Endodermal cell (in vitro differentiated cells): Measurements from ENCODE around the gene TCF4. TPM values are rescaled to one million over a fixed set of nuclear protein-coding genes. Genes with fewer than 3 reads are reported as not detected.

ENCODE experiments used
- DNase-seq: peaks from one replicate; pipeline ENCODE4 v3.0.0-alpha.2; 2017
- H3K27ac ChIP-seq: 2 replicates; pipeline ENCODE4 v1.5.1; 2013; ENCODE audit warnings: mild to moderate bottlenecking, low read depth, low read length, moderate library complexity
- H3K27me3 ChIP-seq: 2 replicates; pipeline ENCODE4 v1.6.1; 2013; ENCODE audit warnings: mild to moderate bottlenecking, low read length, moderate library complexity; ENCODE audit not compliant: insufficient read depth, control insufficient read depth, poor library complexity, severe bottlenecking
- H3K36me3 ChIP-seq: 2 replicates; pipeline ENCODE4 v1.7.0; 2013; ENCODE audit warnings: mild to moderate bottlenecking, low read length, moderate library complexity; ENCODE audit not compliant: control insufficient read depth, insufficient read depth
- H3K4me1 ChIP-seq: one replicate; pipeline ENCODE4 v1.7.0; 2013; ENCODE audit warnings: low read length; ENCODE audit not compliant: control insufficient read depth, insufficient read depth
- H3K4me3 ChIP-seq: 2 replicates; pipeline ENCODE4 v1.5.1; 2013; ENCODE audit warnings: mild to moderate bottlenecking, low read length, moderate library complexity
- H3K9ac ChIP-seq: 2 replicates; pipeline ENCODE4 v1.6.1; 2013; ENCODE audit warnings: mild to moderate bottlenecking, low read length, moderate library complexity; ENCODE audit not compliant: poor library complexity, severe bottlenecking; ENCODE audit errors: extremely low read depth
- H3K9me3 ChIP-seq: 2 replicates; pipeline ENCODE4 v1.6.1; 2013; ENCODE audit warnings: mild to moderate bottlenecking, low read length, moderate library complexity; ENCODE audit not compliant: control insufficient read depth
- H3K27ac Mint-ChIP-seq: 2 replicates; pipeline ENCODE4 v1.8.0; 2020; ENCODE audit warnings: mixed read lengths
- H3K27me3 Mint-ChIP-seq: 2 replicates; pipeline ENCODE4 v1.8.0; 2021; ENCODE audit warnings: mild to moderate bottlenecking, mixed read lengths; ENCODE audit not compliant: insufficient read depth
- H3K36me3 Mint-ChIP-seq: 2 replicates; pipeline ENCODE4 v1.8.0; 2020; ENCODE audit warnings: low read depth, mixed read lengths
- H3K4me1 Mint-ChIP-seq: 2 replicates; pipeline ENCODE4 v1.8.0; 2020; ENCODE audit warnings: mixed read lengths
- H3K4me3 Mint-ChIP-seq: 2 replicates; pipeline ENCODE4 v1.8.0; 2020; ENCODE audit warnings: mild to moderate bottlenecking, moderate library complexity, mixed read lengths
- H3K9me3 Mint-ChIP-seq: 2 replicates; pipeline ENCODE4 v1.8.0; 2020; ENCODE audit warnings: mild to moderate bottlenecking, mixed read lengths
- CTCF ChIP-seq: fragments of 200-600 bp; sonication (generic); conservative IDR thresholded peaks from 2 replicates; pipeline ENCODE4 v1.5.0; 2021; ENCODE audit warnings: antibody characterized with exemption, mild to moderate bottlenecking
- WGBS, 2 experiments: methylation state at CpG; one replicate each; pipeline versions ENCODE4 v1.1.5 to v1.1.7; 2013; ENCODE audit warnings: missing lambda C conversion rate in 2 of 2, mixed read lengths in 1 of 2; ENCODE audit not compliant: insufficient coverage in 1 of 2, insufficient read length in 1 of 2; 5-methylcytosine and 5-hydroxymethylcytosine counted together
- total RNA-seq, 2 donors: library from RNA; stranded (reverse); fragmentation: NEBNext Ultra II Directional in 1 of 2; extraction: Animal tissue kit (Norgen Biotek cat#: 25700) in 1 of 2; gene quantifications; 2 replicates in 1 of 2; 3 replicates in 1 of 2; pipeline ENCODE4 v1.2.1, GENCODE V29; 2021

The TCF4 gene
- total RNA-seq, 2 donors from 2014 or later: 40.4 to 58.5 TPM

GRCh38 chr18:55314615-55315237, 273.3 kb downstream of the TCF4 start:
- no peaks in the 10 kb centered on the region for H3K36me3 Mint-ChIP-seq
- no peak overlapping the region for H3K4me3 Mint-ChIP-seq
- Histone ChIP-seq H3K9ac (no peak overlapping the region), H3K27ac (peak overlapping the region; percentile 34), H3K9me3 (no peaks in the 10 kb centered on the region), H3K27me3 (no peaks in the 10 kb centered on the region), H3K36me3 (no peaks in the 10 kb centered on the region), H3K4me1 (no peaks in the 10 kb centered on the region), H3K4me3 (no peak overlapping the region)
- TF ChIP-seq CTCF: no peak
- DNase-seq: no peak
- H3K27ac Mint-ChIP-seq: no peak overlapping the region
- no peaks in the 10 kb centered on the region for H3K9me3 Mint-ChIP-seq
- H3K27me3 Mint-ChIP-seq: no peaks in the 10 kb centered on the region
- peaks cover 43% of the 10 kb centered on the region for H3K4me1 Mint-ChIP-seq

GRCh38 chr18:55314031-55314430, 274.0 kb downstream of the TCF4 start:
- no peak overlapping the region for H3K4me3 Mint-ChIP-seq
- H3K4me1 ChIP-seq: no peaks in the 10 kb centered on the region
- H3K9ac ChIP-seq: no peak overlapping the region
- H3K9me3 ChIP-seq: no peaks in the 10 kb centered on the region
- peaks cover 36% of the 10 kb centered on the region for H3K4me1 Mint-ChIP-seq
- no peaks in the 10 kb centered on the region for H3K36me3 Mint-ChIP-seq
- H3K27me3 Mint-ChIP-seq: no peaks in the 10 kb centered on the region
- DNase-seq: no peak
- H3K27ac ChIP-seq: no peak overlapping the region
- WGBS, 2 experiments: 77% methylated on average over 1 of the region's 1 CpG; no CpG with 5 or more reads in 1 of the 2 experiments
- no peak overlapping the region for H3K27ac Mint-ChIP-seq
- no peak overlapping the region for H3K4me3 ChIP-seq
- TF ChIP-seq CTCF: no peak
- no peaks in the 10 kb centered on the region for H3K36me3 ChIP-seq
- H3K27me3 ChIP-seq: no peaks in the 10 kb centered on the region
- H3K9me3 Mint-ChIP-seq: no peaks in the 10 kb centered on the region

- Mint-ChIP-seq H3K4me3 (no peak overlapping the region), H3K36me3 (no peaks in the 10 kb centered on the region), H3K4me1 (peaks cover 31% of the 10 kb centered on the region), H3K27me3 (no peaks in the 10 kb centered on the region), H3K9me3 (no peaks in the 10 kb centered on the region), H3K27ac (no peak overlapping the region)
- Histone ChIP-seq H3K9ac (no peak overlapping the region), H3K36me3 (no peaks in the 10 kb centered on the region), H3K27me3 (no peaks in the 10 kb centered on the region), H3K27ac (no peak overlapping the region), H3K9me3 (no peaks in the 10 kb centered on the region), H3K4me3 (no peak overlapping the region), H3K4me1 (no peaks in the 10 kb centered on the region)
- no peak for DNase-seq
- WGBS, 2 experiments: 95% methylated on average over 2 of the region's 2 CpGs; no CpG with 5 or more reads in 1 of the 2 experiments
- no peak for TF ChIP-seq CTCF
Measured at GRCh38 chr18:55310863-55311262, 277.1 kb downstream of the TCF4 start.
